SK-N-SH (cell line): ENCODE measurements around the gene TTC39B. TPM values are rescaled to one million over a fixed set of nuclear protein-coding genes. Genes with fewer than 3 reads are reported as not detected.

Source experiments
- CTCF ChIA-PET: fragments of 300-600, 350-600 bp; formaldehyde crosslinking; extraction: SDS; loops from one replicate; lab custom pipeline; 2021; lab: Yijun Ruan, JAX
- POLR2A ChIA-PET: fragments of 350-600 bp; sonication (Branson Sonifier 250); formaldehyde crosslinking; extraction: SDS; loops from one replicate; lab custom pipeline; 2020; ENCODE audit warnings: antibody characterized with exemption, inconsistent platforms; lab: Yijun Ruan, JAX
- DNase-seq: peaks from one replicate; pipeline ENCODE4 v3.0.0; 2012
- H2AFZ ChIP-seq: fragments of 200-600 bp; sonication (generic); 2 replicates; pipeline ENCODE4 v1.8.1; 2016; ENCODE audit warnings: antibody characterized with exemption, mild to moderate bottlenecking, low read depth
- H3F3A ChIP-seq: fragments of 200-600 bp; sonication (generic); replicated peaks from 2 replicates; pipeline ENCODE3; 2016; ENCODE audit warnings: antibody characterized with exemption, mild to moderate bottlenecking; ENCODE audit not compliant: insufficient read depth
- H3K27ac ChIP-seq, 2 experiments: fragments of 200-500 bp in 1 of 2; fragments of 200-600 bp in 1 of 2; sonication (Bioruptor generic) in 1 of 2; sonication (generic), shearing (Covaris generic) in 1 of 2; 2 replicates each; pipeline versions ENCODE4 v1.5.1 to v1.6.1; 2014 to 2016; ENCODE audit warnings: low read depth in 2 of 2, inconsistent platforms in 1 of 2, low read length in 1 of 2, mild to moderate bottlenecking in 1 of 2, mixed read lengths in 1 of 2
- H3K27me3 ChIP-seq: fragments of 200-600 bp; sonication (generic), shearing (Covaris generic); 2 replicates; pipeline ENCODE4 v1.6.1; 2016; ENCODE audit warnings: mixed run types; ENCODE audit not compliant: insufficient read depth
- H3K36me3 ChIP-seq, 2 experiments: fragments of 200-500 bp in 1 of 2; fragments of 200-600 bp in 1 of 2; sonication (Bioruptor generic) in 1 of 2; sonication (generic) in 1 of 2; replicated peaks in 1 of 2; 2 replicates each; pipeline versions ENCODE3 to v1.5.1; 2014 to 2016; ENCODE audit warnings: low read length in 1 of 2, mild to moderate bottlenecking in 1 of 2; ENCODE audit not compliant: insufficient read depth in 2 of 2, control insufficient read depth in 1 of 2
- H3K4me1 ChIP-seq, 2 experiments: fragments of 200-500 bp in 1 of 2; fragments of 200-600 bp in 1 of 2; sonication (Bioruptor generic) in 1 of 2; sonication (generic), shearing (Covaris generic) in 1 of 2; 2 replicates each; pipeline versions ENCODE4 v1.5.1 to v1.6.1; 2014 to 2016; ENCODE audit warnings: low read depth in 1 of 2, low read length in 1 of 2, mixed run types in 1 of 2; ENCODE audit not compliant: insufficient read depth in 2 of 2, control insufficient read depth in 1 of 2
- H3K4me2 ChIP-seq: fragments of 200-600 bp; sonication (generic), shearing (Covaris generic); 2 replicates; pipeline ENCODE4 v1.6.1; 2017; ENCODE audit warnings: mixed run types
- H3K4me3 ChIP-seq, 2 experiments: fragments of 200-500 bp in 1 of 2; fragments of 200-600 bp in 1 of 2; sonication (Bioruptor generic) in 1 of 2; sonication (generic), shearing (Covaris generic) in 1 of 2; 2 replicates each; pipeline versions ENCODE4 v1.5.1 to v1.8.1; 2014 to 2016; ENCODE audit warnings: low read depth in 2 of 2, inconsistent platforms in 1 of 2, low read length in 1 of 2, mild to moderate bottlenecking in 1 of 2, mixed read lengths in 1 of 2, moderate library complexity in 1 of 2
- H3K79me2 ChIP-seq: fragments of 200-600 bp; sonication (generic); 2 replicates; pipeline ENCODE4 v1.8.1; 2017; ENCODE audit warnings: mild to moderate bottlenecking; ENCODE audit not compliant: insufficient read depth
- H3K9ac ChIP-seq: fragments of 200-600 bp; sonication (generic); 2 replicates; pipeline ENCODE4 v1.6.1; 2017; ENCODE audit warnings: mixed run types
- H3K9me2 ChIP-seq: fragments of 200-600 bp; sonication (generic); 2 replicates; pipeline ENCODE4 v1.6.1; 2017; ENCODE audit warnings: mixed run types
- H3K9me3 ChIP-seq: fragments of 200-600 bp; sonication (generic); 2 replicates; pipeline ENCODE4 v1.6.1; 2017; ENCODE audit warnings: mixed run types, mild to moderate bottlenecking, moderate library complexity
- H4K20me1 ChIP-seq: fragments of 200-600 bp; sonication (generic); 2 replicates; pipeline ENCODE4 v1.6.1; 2017; ENCODE audit warnings: mild to moderate bottlenecking, mixed run types; ENCODE audit not compliant: insufficient read depth
- EP300 ChIP-seq, 2 experiments: IDR thresholded peaks; 2 replicates each; pipeline versions ENCODE4 v1.4.0 to v1.6.1; 2012; ENCODE audit warnings: borderline replicate concordance in 1 of 2, low read depth in 1 of 2, low read length in 1 of 2
- EZH2phosphoT487 ChIP-seq: fragments of 200-600 bp; sonication (generic); IDR thresholded peaks from 2 replicates; pipeline ENCODE4 v1.6.1; 2017; ENCODE audit warnings: low read depth, mixed run types, mild to moderate bottlenecking, antibody characterized with exemption, moderate library complexity, borderline replicate concordance
- FOSL2 ChIP-seq: IDR thresholded peaks from 2 replicates; pipeline ENCODE4 v1.4.0; 2012; ENCODE audit warnings: low read depth, mild to moderate bottlenecking, moderate library complexity, borderline replicate concordance
- FOXJ3 ChIP-seq: sonication (generic); formaldehyde crosslinking; IDR thresholded peaks from 2 replicates; pipeline ENCODE4 v1.5.1; 2020; ENCODE audit warnings: mild to moderate bottlenecking, missing genetic modification reagents
- FOXM1 ChIP-seq: IDR thresholded peaks from 2 replicates; pipeline ENCODE4 v1.4.0; 2012; ENCODE audit warnings: low read depth, mild to moderate bottlenecking
- JUND ChIP-seq: IDR thresholded peaks from 2 replicates; pipeline ENCODE4 v1.4.0; 2012
- MXI1 ChIP-seq: IDR thresholded peaks from 2 replicates; pipeline ENCODE4 v1.6.1; 2012; ENCODE audit warnings: mild to moderate bottlenecking, low read depth, low read length, improper control_type of control experiment
- NFIC ChIP-seq: IDR thresholded peaks from 2 replicates; pipeline ENCODE4 v1.4.0; 2012; ENCODE audit warnings: borderline replicate concordance
- RAD21 ChIP-seq: IDR thresholded peaks from 2 replicates; pipeline ENCODE4 v1.6.1; 2012; ENCODE audit warnings: mild to moderate bottlenecking, low read length
- RCOR1 ChIP-seq: fragments of 150-350 bp; IDR thresholded peaks from 2 replicates; pipeline ENCODE4 v1.6.1; 2017; ENCODE audit warnings: antibody characterized with exemption, low read length
- RXRA ChIP-seq: IDR thresholded peaks from 2 replicates; pipeline ENCODE4 v1.4.0; 2012; ENCODE audit warnings: low read depth, mild to moderate bottlenecking, borderline replicate concordance
- SIN3A ChIP-seq: IDR thresholded peaks from 2 replicates; pipeline ENCODE4 v1.6.1; 2012; ENCODE audit warnings: low read depth, mild to moderate bottlenecking, low read length, moderate library complexity, borderline replicate concordance
- SMC3 ChIP-seq: IDR thresholded peaks from 2 replicates; pipeline ENCODE4 v1.6.1; 2012; ENCODE audit warnings: low read depth, low read length, improper control_type of control experiment
- TAF1 ChIP-seq: IDR thresholded peaks from 2 replicates; pipeline ENCODE4 v1.6.1; 2012; ENCODE audit warnings: low read depth, mild to moderate bottlenecking, low read length, moderate library complexity, borderline replicate concordance
- YY1 ChIP-seq: IDR thresholded peaks from 2 replicates; pipeline ENCODE4 v1.4.0; 2012; ENCODE audit warnings: low read depth, mild to moderate bottlenecking
- WGBS: methylation state at CpG from one replicate; pipeline ENCODE4 v1.1.6; 2017; ENCODE audit warnings: low lambda C conversion rate; 5-methylcytosine and 5-hydroxymethylcytosine counted together
- polyA plus RNA-seq, 3 experiments: library from polyadenylated mRNA; depleted of rRNA; stranded (reverse); fragments of >200 nt; gene quantifications; 2 replicates each; pipeline ENCODE4 v1.2.3, GENCODE V29; 2012
- TF ChIP-seq, protein P1 (sequence below): IDR thresholded peaks from 2 replicates; pipeline ENCODE4 v1.4.0; 2012; ENCODE audit warnings: low read depth, borderline replicate concordance
- TF ChIP-seq, protein P2 (sequence below): IDR thresholded peaks from 2 replicates; pipeline ENCODE4; 2012
- TF ChIP-seq, protein P3 (sequence below): IDR thresholded peaks from 2 replicates; pipeline ENCODE4 v1.4.0; 2012; ENCODE audit warnings: low read depth, borderline replicate concordance
- TF ChIP-seq, protein P4 (sequence below): IDR thresholded peaks from 2 replicates; pipeline ENCODE4 v1.6.1; 2012; ENCODE audit warnings: mild to moderate bottlenecking, low read depth, low read length, moderate library complexity
- TF ChIP-seq, protein P5 (sequence below): fragments of 150-350 bp; IDR thresholded peaks from 2 replicates; pipeline ENCODE4 v1.6.1; 2016; ENCODE audit warnings: mild to moderate bottlenecking, low read depth, low read length

TTC39B gene
- polyA plus RNA-seq, 1 of the 3 experiments (the other 2 are of a cell fraction) = 0.54 TPM

DNA sequence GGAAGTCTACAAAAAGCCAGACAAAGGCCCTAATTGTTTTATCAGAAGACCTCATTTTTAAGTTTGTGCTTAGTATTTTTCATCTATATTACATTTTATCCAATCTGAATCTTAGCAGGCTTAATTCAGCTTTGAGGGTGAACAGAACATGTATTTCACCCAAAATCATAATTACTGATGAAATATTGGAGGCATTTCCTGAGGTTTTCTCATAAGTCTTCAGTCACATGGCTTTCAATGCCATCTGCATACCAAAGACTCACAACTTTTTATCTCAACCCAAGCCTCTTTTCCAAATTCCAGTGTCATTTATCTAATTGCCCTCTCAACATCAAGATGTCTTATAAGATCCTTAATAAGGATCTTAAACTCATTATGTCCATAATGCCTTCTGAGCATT lies 150.8 kb downstream of the TTC39B start:
- DNase-seq = no peak
- Histone ChIP-seq H3K9me2 (no peaks in the 10 kb centered on the region), H2AFZ (no peak overlapping the region; the same call in 1 of the 2 replicates), H3F3A (no peaks in the 10 kb centered on the region), H3K4me2 (peak overlapping the region; percentile 3; the same call in 1 of the 2 replicates), H3K9me3 (no peaks in the 10 kb centered on the region), H4K20me1 (no peaks in the 10 kb centered on the region), H3K9ac (no peak overlapping the region), H3K27me3 (no peaks in the 10 kb centered on the region), H3K4me1 (peaks cover 3% of the 10 kb centered on the region in 2 experiments; a peak in 3 of 4 replicates), H3K36me3 (no peaks in the 10 kb centered on the region), H3K4me3 (no peak overlapping the region), H3K79me2 (no peaks in the 10 kb centered on the region), H3K27ac (peak overlapping the region in 1 of 2 experiments; percentile 22; a peak in 1 of 4 replicates)
- ChIA-PET POLR2A (no interaction called here), CTCF (interaction anchor here (1.0 kb wide), 1 partner anchor 51 kb away, joined by 3 read pairs; no protein-coding TSS in a partner anchor)
- TF ChIP-seq FOSL2 (no peak), FOXJ3 (no peak), TAF1 (no peak), YY1 (no peak), MXI1 (no peak), RAD21 (no peak), NFIC (no peak), EP300 (IDR thresholded peaks at IDR 0.05; ENCODE audit: borderline replicate concordance in 1 of 2, low read depth in 1 of 2, low read length in 1 of 2) (no peak), SIN3A (no peak)
- TF ChIP-seq, protein P1, sequence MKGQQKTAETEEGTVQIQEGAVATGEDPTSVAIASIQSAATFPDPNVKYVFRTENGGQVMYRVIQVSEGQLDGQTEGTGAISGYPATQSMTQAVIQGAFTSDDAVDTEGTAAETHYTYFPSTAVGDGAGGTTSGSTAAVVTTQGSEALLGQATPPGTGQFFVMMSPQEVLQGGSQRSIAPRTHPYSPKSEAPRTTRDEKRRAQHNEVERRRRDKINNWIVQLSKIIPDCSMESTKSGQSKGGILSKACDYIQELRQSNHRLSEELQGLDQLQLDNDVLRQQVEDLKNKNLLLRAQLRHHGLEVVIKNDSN = no peak
- TF ChIP-seq, protein P2, sequence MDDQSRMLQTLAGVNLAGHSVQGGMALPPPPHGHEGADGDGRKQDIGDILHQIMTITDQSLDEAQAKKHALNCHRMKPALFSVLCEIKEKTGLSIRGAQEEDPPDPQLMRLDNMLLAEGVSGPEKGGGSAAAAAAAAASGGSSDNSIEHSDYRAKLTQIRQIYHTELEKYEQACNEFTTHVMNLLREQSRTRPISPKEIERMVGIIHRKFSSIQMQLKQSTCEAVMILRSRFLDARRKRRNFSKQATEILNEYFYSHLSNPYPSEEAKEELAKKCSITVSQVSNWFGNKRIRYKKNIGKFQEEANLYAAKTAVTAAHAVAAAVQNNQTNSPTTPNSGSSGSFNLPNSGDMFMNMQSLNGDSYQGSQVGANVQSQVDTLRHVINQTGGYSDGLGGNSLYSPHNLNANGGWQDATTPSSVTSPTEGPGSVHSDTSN = no peak

DNA sequence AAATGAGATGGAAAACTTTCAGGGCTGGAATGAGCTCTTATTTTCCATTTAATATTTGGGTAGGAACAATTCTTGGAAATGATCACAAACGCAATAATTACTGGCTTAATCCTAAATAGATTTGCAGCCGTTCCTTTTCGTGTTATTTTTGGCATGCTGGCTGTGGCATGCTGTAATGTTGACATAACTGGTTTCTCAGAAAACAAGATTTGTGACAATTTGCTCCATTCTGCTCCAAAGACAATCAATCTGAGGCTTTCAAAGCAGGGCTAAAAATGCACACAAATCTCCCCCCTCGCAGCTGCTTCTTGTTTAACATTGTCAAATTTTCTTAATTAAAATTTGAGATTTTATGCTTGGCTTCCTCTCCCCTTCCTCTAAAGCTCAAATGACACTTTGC lies 151.2 kb downstream of the TTC39B start:
- H3K9me3 ChIP-seq = no peaks in the 10 kb centered on the region
- peak overlapping the region in 1 of 2 experiments; percentile 22; a peak in 1 of 4 replicates for H3K27ac ChIP-seq
- no peaks in the 10 kb centered on the region for H4K20me1 ChIP-seq
- no peaks in the 10 kb centered on the region for H3K27me3 ChIP-seq
- ChIA-PET CTCF (interaction anchor here (1.0 kb wide), 1 partner anchor 51 kb away, joined by 3 read pairs; no protein-coding TSS in a partner anchor), POLR2A (no interaction called here)
- peak overlapping the region; percentile 3; the same call in 1 of the 2 replicates for H3K4me2 ChIP-seq
- H3K9ac ChIP-seq = no peak overlapping the region
- H3K9me2 ChIP-seq = no peaks in the 10 kb centered on the region
- H3F3A ChIP-seq = no peaks in the 10 kb centered on the region
- WGBS = 2% methylated on average over 4 of the region's 4 CpGs
- H3K4me1 ChIP-seq = peaks cover 3% of the 10 kb centered on the region in 2 experiments; a peak in 3 of 4 replicates
- H2AFZ ChIP-seq = peak overlapping the region; percentile 29; the same call in 1 of the 2 replicates
- no peaks in the 10 kb centered on the region for H3K79me2 ChIP-seq
- H3K36me3 ChIP-seq = no peaks in the 10 kb centered on the region
- peak; percentile 6 for DNase-seq
- no peak overlapping the region for H3K4me3 ChIP-seq
- TF ChIP-seq, protein P3, sequence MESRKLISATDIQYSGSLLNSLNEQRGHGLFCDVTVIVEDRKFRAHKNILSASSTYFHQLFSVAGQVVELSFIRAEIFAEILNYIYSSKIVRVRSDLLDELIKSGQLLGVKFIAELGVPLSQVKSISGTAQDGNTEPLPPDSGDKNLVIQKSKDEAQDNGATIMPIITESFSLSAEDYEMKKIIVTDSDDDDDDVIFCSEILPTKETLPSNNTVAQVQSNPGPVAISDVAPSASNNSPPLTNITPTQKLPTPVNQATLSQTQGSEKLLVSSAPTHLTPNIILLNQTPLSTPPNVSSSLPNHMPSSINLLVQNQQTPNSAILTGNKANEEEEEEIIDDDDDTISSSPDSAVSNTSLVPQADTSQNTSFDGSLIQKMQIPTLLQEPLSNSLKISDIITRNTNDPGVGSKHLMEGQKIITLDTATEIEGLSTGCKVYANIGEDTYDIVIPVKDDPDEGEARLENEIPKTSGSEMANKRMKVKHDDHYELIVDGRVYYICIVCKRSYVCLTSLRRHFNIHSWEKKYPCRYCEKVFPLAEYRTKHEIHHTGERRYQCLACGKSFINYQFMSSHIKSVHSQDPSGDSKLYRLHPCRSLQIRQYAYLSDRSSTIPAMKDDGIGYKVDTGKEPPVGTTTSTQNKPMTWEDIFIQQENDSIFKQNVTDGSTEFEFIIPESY = no peak
- no peak for TF ChIP-seq YY1
- TF ChIP-seq SMC3 = no peak
- TF ChIP-seq RXRA = no peak
- TF ChIP-seq JUND = no peak
- TF ChIP-seq RCOR1 = no peak
- TF ChIP-seq FOXM1 = no peak
- TF ChIP-seq NFIC = no peak
- no peak for TF ChIP-seq EP300 (IDR thresholded peaks at IDR 0.05; ENCODE audit: borderline replicate concordance in 1 of 2, low read depth in 1 of 2, low read length in 1 of 2)
- TF ChIP-seq, protein P4, sequence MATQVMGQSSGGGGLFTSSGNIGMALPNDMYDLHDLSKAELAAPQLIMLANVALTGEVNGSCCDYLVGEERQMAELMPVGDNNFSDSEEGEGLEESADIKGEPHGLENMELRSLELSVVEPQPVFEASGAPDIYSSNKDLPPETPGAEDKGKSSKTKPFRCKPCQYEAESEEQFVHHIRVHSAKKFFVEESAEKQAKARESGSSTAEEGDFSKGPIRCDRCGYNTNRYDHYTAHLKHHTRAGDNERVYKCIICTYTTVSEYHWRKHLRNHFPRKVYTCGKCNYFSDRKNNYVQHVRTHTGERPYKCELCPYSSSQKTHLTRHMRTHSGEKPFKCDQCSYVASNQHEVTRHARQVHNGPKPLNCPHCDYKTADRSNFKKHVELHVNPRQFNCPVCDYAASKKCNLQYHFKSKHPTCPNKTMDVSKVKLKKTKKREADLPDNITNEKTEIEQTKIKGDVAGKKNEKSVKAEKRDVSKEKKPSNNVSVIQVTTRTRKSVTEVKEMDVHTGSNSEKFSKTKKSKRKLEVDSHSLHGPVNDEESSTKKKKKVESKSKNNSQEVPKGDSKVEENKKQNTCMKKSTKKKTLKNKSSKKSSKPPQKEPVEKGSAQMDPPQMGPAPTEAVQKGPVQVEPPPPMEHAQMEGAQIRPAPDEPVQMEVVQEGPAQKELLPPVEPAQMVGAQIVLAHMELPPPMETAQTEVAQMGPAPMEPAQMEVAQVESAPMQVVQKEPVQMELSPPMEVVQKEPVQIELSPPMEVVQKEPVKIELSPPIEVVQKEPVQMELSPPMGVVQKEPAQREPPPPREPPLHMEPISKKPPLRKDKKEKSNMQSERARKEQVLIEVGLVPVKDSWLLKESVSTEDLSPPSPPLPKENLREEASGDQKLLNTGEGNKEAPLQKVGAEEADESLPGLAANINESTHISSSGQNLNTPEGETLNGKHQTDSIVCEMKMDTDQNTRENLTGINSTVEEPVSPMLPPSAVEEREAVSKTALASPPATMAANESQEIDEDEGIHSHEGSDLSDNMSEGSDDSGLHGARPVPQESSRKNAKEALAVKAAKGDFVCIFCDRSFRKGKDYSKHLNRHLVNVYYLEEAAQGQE = no peak
- TF ChIP-seq EZH2phosphoT487 = no peak
- TF ChIP-seq, protein P5, sequence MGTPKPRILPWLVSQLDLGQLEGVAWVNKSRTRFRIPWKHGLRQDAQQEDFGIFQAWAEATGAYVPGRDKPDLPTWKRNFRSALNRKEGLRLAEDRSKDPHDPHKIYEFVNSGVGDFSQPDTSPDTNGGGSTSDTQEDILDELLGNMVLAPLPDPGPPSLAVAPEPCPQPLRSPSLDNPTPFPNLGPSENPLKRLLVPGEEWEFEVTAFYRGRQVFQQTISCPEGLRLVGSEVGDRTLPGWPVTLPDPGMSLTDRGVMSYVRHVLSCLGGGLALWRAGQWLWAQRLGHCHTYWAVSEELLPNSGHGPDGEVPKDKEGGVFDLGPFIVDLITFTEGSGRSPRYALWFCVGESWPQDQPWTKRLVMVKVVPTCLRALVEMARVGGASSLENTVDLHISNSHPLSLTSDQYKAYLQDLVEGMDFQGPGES = no peak
